DMS53 (cell line): ENCODE measurements around the gene TMEM72.

Experiments
- DNase-seq: peaks from one replicate; lab custom pipeline; 2025; lab: John Stamatoyannopoulos, UW

The TMEM72 gene

DNA sequence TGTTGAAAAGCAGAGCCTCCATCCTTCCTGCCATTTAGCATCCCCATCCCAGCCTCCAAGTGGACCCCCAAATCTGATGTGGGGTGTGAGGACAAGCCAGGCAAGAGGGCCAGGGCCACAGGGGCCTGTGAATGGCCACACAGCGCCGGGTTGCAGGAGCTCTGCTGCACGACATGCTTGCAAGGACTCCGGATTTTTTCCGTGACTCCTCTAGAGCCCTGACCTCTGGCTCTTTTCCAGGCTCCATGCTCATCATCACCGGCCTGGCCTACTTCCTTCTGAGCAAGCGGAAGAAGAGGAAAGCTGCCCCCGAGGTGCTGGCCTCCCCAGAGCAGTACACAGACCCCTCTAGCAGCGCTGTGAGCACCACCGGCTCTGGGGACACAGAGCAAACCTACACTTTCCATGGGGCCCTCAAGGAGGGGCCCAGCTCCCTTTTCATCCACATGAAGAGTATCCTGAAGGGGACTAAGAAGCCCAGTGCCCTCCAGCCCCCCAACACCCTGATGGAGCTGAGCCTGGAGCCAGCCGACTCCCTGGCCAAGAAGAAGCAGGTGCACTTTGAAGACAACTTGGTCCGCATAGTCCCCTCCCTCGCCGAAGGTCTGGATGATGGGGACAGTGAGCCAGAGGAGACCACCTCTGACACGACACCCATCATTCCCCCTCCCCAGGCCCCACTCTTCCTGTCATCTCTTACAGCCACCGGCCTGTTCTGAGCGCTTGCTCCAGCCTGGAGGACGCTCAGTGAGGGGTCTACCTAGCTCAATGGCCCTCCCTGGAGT, 23.5 kb downstream of the TMEM72 start:
- DNase-seq: no peak

DNA sequence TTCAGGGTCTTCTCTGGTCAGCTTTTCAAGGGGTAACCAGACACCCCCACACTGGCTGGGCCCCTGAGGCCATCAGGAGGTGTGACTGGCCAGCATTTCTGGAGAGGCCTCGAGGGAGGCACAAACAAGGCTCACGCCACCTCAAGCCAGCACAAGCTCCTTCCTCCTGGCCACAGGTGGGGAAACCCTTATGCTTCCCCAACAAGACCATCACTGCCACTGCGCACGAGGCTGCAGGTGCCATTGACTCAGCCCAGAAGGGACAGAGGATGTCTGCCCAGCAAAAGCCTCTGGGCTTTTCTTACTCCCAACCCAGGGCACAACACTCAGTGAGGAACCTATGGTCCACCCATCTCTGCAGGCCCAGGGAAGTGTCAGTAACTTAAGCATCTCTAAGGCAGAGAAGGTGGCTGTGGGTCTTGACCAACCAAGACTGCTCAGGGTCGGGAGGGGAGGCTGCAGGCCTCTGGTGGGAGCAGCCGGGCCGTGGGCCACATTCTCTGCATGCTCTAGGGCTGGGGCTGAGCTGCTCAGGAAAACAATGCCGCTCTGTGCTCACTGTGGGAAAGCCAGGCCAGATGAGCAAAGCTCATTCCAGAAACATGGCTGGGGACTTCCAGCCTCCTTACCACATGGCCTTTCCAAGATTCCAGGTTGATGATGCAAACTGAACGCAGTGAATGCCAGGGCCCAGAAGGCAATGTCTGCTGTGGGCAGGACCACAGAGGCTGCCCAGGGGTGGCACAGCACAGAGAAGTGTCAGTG, 24.2 kb downstream of the TMEM72 start:
- DNase-seq: no peak

DNA sequence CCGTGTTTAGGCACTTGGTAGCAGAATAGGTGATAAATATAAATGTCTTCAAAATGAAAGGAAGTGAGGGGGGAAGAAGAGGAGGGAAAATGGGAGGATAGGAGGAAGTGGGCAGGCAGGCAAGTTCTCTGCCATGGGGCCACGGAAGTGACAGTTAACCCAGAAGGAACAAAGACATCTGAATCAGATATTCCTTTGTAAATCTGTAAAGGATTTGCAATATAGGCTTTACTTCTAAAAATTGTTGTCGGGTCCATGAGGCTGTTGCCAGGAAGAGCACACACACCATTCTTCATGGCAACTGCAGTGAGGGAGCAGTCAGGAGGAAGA, 24.8 kb downstream of the TMEM72 start:
- no peak for DNase-seq

DNA sequence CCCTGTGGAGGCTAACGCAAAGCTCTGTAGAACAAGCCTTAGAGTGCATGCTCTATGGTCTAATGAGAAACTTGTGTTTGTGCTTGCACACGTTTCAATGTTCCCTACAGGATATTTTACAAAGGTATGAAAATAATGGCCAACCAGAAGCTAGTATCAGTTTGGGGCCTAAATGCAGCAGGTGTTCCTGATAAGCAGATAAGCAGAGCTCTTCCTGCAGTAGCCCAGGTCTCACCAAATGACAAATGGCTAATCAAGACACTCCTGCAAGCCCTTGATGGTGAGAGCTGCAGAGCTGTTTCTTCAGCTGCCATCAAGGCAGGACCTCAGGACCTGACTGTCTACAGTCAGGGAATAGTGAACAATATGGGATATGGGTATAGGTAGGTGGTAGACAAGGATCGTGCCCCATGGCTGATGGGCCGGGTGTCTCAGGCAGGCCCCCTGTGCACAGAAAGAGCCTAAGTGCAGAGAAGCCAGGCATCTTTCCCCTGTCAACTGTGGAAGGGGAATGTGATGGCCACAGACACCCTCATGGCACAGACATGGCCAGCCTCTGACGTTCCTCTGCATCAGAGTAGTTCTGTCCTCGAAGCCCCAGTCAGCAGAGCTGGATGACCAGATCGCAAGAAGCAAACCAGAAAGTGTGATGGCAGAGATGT, 25.3 kb downstream of the TMEM72 start:
- no peak for DNase-seq

DNA sequence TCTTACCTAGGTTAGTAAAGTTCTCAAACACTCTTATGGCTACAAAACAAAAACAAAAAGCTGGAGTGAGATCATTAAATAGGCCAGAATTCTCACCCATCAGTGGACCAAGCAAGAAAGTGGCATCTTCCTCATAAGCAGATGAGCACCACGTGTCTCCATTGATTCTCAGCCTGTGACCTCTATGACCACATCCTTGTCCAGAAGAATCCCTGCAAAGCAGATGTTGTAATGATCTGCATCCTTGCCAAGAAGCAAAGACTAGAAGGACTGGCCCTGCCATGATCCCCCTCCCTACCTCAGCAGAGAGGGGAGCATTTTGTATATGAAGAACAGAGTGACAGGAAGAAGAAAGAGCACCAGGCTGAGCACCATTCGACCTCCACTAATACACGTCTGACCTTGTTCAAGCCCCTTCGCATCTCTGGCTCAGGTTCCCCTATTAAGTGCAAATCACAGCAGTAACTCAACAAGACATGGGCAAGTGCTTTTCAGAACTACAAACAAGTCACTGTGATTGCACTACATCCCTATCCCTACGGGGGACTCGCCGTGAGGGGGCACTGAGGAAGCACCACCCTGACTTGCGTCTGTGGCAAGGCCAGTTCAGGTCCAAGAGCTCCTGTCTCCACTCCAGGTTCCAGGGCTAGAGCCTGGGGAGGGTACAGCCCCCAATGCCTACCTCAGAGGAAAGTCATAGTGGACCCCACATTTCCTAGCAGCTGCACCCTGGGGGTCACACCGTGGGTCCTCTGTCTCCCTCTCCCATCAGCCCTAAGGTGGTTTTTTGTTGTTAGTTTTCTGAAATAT, 26.3 kb downstream of the TMEM72 start:
- DNase-seq: no peak

DNA sequence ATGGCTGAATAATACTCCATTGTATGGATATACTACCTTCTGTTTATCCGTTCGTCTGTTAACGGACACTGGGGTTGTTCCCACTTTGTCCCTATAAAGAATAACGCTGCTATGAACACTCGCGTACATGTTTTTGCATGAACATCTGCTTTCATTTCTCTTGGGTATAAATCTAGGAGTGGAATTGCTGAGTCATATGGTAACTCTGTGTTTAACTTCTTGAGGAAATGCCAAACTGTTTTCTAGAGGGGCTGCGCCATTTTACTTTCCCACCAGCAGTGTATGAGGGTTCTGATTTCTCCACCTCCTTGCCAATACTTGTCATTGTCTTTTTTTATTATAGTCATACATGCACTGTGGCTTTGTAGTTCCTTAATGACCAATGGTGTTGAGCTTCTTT, 27.8 kb downstream of the TMEM72 start:
- no peak for DNase-seq

DNA sequence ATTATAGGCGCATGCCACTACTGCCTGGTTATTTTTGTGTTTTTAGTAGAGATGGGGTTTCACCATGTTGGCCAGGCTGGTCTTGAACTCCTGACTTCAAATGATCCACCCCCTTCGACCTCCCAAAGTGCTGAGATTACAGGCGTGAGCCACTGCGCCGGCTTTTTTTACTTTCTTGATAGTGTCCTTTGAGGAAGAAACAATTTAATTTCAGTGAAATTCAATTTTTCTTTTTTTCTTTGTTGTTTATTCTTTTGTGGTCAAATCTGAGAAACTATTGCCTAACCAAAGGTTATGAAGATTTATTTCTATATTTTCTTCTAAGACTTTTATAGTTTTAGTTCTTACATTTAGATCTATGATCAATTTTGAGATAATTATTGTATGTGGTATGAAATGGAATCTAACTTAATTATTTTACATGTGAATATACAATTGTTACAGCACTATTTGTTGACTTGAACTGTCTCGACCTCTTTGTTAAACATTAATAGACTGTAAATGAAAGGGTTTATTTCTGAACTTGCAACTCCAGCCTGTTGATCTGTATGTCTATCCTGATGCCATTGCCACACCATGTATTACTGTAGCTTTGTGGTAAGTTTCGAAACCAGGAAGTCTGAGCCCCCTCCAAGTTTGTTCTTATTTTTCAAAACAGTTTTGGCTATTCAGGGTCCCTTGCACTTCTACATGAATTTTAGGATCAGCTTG, 28.7 kb downstream of the TMEM72 start:
- DNase-seq: peak; percentile 56

DNA sequence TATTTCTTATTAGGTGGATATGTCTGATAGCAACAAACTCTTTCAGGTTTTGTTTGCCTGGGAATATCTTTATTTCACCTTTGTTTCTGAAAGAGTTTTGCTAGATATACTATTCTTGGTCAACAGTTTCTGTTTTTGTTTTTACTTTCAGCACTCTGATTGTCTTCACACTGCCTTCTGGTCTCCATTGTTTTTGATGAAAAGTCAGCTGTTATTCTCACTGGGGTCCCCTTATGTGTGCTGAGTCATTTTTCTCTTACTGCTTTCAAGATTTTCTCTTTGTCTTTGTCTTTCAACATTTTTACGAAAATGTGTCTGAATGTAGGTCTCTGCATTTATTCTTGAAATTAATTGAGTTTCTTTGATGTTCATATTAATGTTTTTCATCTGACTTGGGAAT, 33.2 kb downstream of the TMEM72 start:
- DNase-seq: no peak

DNA sequence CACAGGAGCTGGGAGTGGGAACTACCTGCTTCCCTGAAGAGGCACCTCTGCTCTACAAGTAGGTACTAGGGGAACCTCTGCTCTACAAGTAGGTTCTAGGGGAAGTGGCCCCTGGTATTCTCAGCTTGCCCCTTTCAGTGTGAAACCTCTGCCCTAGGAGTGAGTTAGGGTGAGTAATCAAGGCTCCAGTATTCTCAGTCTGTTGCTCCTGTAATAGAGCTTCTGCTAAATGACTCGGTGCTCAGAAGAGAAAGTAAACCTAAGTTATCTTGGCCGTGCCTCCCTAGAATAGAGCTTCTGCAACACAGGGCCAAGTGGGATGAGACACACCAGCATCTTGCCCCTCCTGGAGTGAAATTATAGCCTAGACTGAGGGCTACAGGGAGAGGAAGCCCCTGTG, 35.1 kb downstream of the TMEM72 start:
- DNase-seq: no peak

DNA sequence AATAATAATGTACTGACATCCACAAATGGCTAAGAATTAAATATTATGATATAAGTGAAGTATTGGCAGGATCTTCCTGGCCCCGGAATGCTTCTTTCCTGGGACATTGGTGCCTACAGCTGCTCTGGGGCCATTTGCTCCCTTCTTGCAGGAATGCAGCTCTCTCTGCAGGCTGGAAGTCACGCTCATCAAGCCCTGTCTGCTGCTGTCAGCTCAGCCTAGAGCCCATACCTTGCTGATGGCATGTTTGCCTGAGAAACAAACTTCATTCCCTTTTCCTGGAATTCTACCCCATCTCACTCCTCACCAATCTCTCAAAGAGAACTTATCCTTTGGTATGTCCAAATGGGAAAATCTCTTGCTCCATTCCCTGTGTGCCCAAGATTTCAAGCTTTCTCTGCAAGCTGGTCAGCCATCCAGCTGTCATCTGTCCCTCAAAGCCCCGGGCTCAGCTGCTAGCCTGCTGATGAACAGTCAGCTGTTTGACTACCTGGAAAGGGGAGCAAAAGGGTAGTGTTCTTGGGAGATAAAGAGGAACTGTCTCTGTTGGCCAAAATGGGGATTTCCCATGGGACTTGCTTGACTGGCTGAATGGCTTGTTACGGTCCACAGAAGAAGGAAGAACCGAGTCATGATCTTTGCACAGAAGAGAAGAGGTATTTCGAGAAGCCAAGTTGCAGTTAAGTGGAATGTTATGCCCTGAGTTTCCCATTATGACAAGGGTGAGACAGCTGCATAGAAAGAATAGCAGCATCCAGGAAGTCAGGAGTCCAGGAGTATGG, 36.4 kb downstream of the TMEM72 start:
- DNase-seq: peak; percentile 13

DNA sequence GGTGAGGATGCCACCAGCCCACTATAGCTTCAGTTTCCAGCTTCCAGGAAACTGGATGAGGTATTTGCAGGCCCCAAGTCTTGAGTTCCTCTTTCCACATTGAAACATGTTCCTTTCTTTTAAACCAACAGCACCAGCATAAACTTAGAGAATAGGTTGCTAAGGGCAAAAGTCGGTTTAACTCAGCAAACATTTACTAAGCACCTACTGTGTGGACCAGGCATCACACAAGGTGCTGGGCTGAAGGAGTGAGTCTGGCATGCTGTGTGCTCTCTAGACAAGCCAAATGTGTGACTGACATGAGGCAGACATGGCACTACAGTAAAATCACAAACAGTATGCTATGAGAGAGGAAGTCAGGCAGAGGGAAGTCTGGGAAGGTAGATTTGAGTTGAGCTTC, 37.5 kb downstream of the TMEM72 start:
- DNase-seq: no peak

DNA sequence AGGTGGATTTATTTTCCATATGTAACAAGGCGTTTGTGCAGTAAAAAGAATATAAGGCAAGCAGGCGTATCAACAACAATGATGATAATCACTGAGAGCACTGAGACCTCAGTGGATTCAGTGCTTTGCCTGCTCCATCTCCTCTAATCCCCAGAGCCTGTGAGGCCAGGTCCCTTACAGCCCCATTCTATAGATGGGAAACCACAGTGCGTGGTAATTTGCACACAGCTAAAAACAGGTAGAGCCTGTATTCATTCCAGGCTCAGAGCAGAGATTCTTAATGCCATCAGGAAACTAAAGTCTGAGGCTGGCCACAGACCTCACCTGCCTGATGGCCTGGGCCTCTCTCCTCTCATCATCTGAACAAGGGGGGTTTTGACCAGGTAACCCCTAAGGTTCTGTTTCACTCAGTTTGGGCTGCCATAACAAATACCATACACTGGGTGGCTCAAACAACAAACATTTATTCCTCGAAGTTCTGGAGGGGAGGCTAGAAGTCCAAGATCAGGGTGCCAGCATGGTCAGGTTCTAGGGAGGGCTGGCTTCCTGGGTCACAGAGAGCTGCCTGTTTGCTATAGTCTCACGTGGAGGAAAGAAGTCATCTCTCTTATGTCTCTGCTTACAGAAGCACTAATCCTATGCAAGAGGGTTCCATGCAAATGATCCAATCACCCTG, 38.1 kb downstream of the TMEM72 start:
- no peak for DNase-seq

DNA sequence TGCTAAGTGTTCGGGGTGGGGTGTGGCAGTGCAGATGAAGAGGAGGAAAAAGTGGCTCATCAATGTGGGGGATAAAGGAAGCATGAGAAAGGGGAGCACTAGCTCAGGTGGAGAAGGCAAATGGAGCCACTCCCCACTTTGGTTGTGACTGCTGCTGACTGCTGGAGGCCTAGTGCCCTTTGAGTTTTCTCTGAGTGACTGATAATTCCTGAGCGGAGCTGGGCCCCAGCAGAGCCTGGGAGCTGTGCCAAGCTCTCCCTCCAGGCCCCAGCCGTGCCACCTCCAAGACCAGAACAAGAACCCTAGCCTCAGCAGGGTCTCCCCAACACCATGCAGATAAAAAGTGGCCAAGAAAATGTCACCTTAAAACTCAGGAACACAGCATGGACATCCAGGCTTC, 38.8 kb downstream of the TMEM72 start:
- DNase-seq: no peak

DNA sequence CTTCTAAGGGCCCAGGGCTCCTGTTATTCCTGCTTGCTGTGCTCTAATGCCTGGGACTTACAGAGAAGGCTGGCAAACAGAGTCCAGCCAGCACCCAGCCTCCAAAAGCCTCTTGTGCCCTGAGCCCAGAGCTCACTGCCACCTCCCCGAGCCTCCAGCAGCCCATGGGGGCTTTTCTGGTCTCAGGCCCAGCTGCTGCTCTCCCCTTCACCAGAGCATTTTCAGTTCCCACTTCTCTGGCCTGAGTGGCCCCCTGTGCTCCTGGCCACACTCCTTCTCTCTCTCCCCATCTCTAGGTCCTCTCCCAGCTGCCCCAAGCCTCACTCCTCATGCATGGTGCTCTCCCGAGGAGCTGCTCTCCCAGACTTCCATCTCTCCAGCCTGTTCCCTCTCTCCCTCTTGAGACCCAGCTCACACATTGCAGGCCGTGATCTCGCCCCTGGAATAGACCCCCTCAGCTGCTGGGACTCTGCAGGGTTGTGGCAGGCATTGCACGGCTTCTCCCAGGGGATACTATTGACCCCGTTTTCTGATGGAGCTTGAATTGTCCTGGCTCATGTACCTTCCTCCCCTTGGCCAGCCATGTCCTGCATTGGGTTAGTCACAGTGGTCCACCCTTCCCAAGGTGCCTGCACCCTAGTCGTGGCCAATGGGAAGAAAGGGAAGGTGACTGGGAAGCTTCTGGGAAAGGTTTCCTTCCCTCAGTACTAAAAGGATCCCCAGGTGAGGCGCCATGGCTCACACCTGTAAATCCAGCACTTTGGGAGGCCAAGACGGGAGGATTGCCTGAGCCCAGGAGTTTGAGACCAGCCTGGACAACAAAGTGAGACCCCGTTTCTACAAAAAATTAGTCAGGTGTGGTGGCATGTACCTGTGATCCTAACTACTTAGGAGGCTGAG, 39.4 kb downstream of the TMEM72 start:
- DNase-seq: no peak

DNA sequence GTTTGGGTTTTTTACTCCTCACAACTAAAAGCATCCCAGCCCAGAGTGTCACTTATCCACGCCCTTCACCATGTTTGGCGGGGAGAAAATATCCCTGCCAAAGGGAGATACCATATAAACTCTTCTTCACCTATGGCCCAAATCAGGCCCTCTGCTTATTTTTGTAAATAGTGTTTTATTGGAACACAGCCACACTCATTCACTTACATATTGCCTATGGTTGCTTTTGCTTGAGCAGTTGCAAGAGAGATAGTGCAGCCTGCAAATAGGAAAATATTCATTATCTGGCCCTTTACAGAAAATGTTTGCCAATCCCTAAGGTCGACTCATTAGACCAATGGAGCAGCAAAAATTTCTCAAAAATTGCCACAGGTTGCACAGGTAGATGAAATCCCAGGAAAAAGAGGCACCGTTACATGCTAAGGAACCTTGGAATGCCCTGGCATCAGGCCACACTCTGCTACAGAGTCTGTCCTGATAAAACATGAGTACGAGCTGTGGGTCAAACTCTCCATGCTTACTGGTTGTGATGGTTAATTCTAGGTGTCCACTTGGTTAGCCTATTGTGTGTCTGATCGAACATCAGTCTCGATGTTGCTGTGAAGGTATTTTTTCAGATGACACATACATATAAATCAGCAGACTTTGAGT, 40.6 kb downstream of the TMEM72 start:
- no peak for DNase-seq

DNA sequence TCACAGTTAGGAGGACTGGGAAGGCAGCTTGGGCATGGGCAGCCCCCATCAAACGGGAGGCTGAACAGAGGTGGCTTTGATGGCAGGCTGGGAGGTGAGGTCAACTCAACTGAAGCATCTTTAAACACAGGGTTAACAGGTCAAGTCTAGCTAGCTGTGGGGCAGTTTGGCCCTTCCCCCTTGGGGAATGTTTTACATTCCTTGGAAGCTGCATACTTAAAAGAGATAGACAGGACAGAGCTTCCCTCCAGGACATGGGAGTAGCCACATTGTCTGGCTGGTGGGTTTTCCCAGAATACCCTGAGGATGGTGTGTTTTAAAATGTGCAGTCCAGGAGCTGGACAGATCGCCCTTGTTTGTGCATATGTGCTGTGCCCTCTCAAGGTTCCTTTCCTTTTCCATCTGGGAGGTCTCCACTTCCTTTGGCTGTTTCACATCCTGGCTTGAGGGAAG, 41.7 kb downstream of the TMEM72 start:
- DNase-seq: no peak

DNA sequence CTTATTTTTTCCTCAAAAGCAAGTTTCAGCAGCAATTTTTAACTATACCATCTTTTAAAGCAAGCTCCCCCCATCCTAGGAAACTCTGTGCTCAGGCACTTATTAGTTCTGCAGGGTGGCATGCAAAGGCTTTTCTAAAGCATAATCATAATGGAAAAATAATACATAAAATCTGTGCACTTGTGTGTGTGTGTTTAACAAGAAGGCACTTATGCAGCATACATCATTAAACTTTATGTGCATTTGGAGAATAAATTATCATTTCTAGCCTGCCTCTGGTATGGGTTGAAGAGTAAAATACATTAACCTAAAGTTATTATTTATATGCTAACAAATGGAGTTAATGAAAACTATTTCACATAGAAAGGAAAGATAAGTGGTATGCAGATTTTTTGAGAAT, 42.9 kb downstream of the TMEM72 start:
- no peak for DNase-seq

DNA sequence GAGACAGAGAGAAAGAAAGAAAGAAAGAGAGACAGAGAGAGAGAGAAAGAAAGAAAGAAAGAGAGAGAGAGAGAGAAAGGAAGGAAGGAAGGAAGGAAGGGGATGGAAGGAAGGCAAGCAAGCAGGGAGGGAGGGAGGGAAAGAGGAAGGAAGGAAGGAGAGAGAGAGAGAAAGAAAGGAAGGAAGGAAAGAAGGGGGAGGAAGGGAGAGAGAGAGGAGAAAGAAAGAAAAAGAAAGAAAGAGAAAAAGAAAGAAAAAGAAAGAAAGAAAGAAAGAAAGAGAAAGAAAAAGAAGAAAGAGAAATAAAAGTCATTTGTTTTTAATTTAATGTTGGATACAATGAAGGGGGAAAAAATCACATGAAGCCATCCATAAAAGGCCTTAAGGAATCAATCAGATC, 43.8 kb downstream of the TMEM72 start:
- DNase-seq: no peak
